Measurements from ENCODE around the gene MZT1.
"Not testable (repeated sequence)": the region's sequence is repeated elsewhere in the genome, so short reads cannot be mapped to it uniquely, and the experiment has no call there.

The MZT1 gene

DNA sequence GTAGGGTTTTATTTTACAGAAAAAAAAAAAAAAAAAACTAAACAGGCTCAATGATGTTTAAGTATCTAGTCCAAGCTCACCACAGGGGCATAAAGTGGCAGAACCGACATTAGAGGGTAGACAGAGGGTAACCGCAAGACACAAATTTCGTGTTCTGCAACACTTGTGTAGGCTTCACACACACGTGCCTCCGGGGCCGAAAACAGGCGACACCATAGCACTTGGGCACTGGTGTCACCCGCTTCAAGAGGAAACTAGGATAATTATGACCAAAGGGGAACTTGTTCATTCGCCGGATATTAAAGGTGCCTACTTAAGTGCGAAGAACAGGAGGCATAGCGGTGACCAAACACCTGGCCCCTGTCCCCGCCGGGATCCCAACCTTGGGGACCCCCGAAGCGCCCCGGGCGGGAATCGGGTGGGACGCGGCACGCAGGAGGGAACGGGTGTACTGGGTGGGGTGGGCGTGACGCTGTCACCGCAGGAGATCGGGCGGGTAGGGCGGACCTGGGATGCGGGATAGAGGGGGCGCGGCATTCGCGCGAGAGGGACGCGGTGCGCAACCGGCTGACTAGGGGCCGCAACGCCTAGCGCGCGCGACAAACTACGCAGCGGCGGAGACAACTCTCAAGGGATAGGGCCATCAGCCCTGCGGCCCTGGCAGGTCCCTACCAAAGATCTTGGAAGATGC is 558 bp downstream of the MZT1 start:
- peak overlapping the region; percentile 91; the same call in 1 of the 2 replicates for H3K9ac ChIP-seq (ENCODE audit: low read depth, low read length)
- H3K27ac ChIP-seq (ENCODE audit: low read length) = peak overlapping the region; percentile 40
- peak overlapping the region; percentile 89 for H3K4me3 ChIP-seq (ENCODE audit: low read length)
- H3K9me3 ChIP-seq (ENCODE audit: insufficient read depth, low read depth, low read length) = no peaks in the 10 kb centered on the region
- no peaks in the 10 kb centered on the region; the same call in 1 of the 2 replicates for H3K4me1 ChIP-seq (ENCODE audit: insufficient read depth, low read length)
- peaks cover 41% of the 10 kb centered on the region for H3K36me3 ChIP-seq (ENCODE audit: insufficient read depth, low read depth, low read length)
- no peaks in the 10 kb centered on the region for H3K27me3 ChIP-seq (ENCODE audit: insufficient read depth, low read length)

DNA sequence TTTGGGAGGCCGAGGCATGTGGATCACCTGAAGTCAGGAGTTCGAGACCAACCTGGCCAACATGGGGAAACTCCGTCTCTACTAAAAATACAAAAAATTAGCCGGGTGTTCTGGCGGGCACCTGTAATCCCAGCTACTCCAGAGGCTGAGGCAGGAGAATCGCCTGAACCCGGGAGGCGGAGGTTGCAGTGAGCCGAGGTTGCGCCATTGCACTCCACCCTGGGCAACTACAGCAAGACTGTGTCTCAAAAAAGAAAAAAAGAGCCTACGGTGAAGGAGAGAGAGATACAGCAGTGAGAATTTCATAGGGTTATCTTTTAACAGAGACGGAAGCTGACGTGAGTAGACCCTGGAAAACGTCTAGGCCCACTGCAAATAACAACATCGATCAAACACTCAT is 1.2 kb downstream of the MZT1 start:
- Histone ChIP-seq H3K4me3 (ENCODE audit: low read length) (peak overlapping the region; percentile 89), H3K36me3 (ENCODE audit: insufficient read depth, low read depth, low read length) (peaks cover 36% of the 10 kb centered on the region)
- H3K9me3 ChIP-seq (ENCODE audit: insufficient read depth, low read depth, low read length); H3K27ac ChIP-seq (ENCODE audit: low read length); H3K9ac ChIP-seq (ENCODE audit: low read depth, low read length); H3K4me1 ChIP-seq (ENCODE audit: insufficient read depth, low read length); H3K27me3 ChIP-seq (ENCODE audit: insufficient read depth, low read length): not testable (repeated sequence)

DNA sequence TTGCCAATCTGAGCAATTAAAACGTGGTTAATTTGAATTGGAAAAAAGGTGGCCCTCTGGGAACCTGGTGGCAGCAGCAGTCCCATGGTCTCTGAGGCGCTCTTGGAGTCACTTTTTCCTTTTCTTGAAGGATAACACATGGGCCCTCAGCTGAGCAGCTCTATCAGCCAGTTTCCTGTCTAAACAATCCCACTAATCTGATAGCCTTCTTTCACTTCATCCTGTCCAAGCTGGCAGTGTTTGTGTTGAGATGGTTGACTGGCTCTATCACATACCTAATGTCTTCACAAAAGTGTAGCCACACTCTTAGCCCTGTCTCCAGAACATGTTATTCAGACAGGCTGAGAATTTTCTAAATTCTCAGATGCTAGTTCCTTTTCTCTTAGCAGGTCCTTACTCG is 10.7 kb downstream of the MZT1 start:
- H3K36me3 ChIP-seq (ENCODE audit: insufficient read depth, low read depth, low read length) = peaks cover 72% of the 10 kb centered on the region
- no peaks in the 10 kb centered on the region for H3K4me1 ChIP-seq (ENCODE audit: insufficient read depth, low read length)
- H3K27ac ChIP-seq (ENCODE audit: low read length) = no peak overlapping the region
- H3K9ac ChIP-seq (ENCODE audit: low read depth, low read length) = no peak overlapping the region
- no peaks in the 10 kb centered on the region for H3K27me3 ChIP-seq (ENCODE audit: insufficient read depth, low read length)
- peaks cover 3% of the 10 kb centered on the region for H3K9me3 ChIP-seq (ENCODE audit: insufficient read depth, low read depth, low read length)
- no peak overlapping the region for H3K4me3 ChIP-seq (ENCODE audit: low read length)

DNA sequence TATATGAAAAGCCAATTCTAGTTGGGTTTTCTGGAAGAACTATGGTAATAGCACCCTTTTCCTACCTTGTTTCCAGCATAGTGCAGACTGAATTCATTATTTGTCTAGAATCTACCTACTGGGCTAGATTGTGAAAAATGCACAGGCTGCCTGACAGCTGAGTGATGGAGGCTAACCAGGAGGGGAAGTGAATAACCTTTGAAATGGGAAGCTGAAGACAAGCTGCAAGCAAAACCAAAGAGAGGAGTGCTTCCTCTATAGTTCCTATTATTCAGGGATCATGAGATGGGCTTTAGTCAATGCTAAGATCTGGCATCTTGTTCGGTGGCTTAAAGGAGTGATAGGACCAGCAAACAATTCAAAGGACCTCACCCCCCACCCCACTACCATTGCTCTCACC is 26.9 kb downstream of the MZT1 start:
- Histone ChIP-seq H3K27me3 (ENCODE audit: insufficient read depth, low read length) (no peaks in the 10 kb centered on the region), H3K9ac (ENCODE audit: low read depth, low read length) (no peak overlapping the region), H3K27ac (ENCODE audit: low read length) (no peak overlapping the region), H3K36me3 (ENCODE audit: insufficient read depth, low read depth, low read length) (no peaks in the 10 kb centered on the region), H3K4me3 (ENCODE audit: low read length) (no peak overlapping the region), H3K4me1 (ENCODE audit: insufficient read depth, low read length) (no peaks in the 10 kb centered on the region), H3K9me3 (ENCODE audit: insufficient read depth, low read depth, low read length) (no peaks in the 10 kb centered on the region)

GRCh38 chr13:72698164-72698563 is 29.3 kb downstream of the MZT1 start:
- no peaks in the 10 kb centered on the region for H3K27me3 ChIP-seq (ENCODE audit: insufficient read depth, low read length)
- no peak overlapping the region for H3K27ac ChIP-seq (ENCODE audit: low read length)
- no peak overlapping the region for H3K4me3 ChIP-seq (ENCODE audit: low read length)
- H3K36me3 ChIP-seq (ENCODE audit: insufficient read depth, low read depth, low read length) = no peaks in the 10 kb centered on the region
- peaks cover 12% of the 10 kb centered on the region for H3K9me3 ChIP-seq (ENCODE audit: insufficient read depth, low read depth, low read length)
- H3K9ac ChIP-seq (ENCODE audit: low read depth, low read length) = no peak overlapping the region
- no peaks in the 10 kb centered on the region for H3K4me1 ChIP-seq (ENCODE audit: insufficient read depth, low read length)

DNA sequence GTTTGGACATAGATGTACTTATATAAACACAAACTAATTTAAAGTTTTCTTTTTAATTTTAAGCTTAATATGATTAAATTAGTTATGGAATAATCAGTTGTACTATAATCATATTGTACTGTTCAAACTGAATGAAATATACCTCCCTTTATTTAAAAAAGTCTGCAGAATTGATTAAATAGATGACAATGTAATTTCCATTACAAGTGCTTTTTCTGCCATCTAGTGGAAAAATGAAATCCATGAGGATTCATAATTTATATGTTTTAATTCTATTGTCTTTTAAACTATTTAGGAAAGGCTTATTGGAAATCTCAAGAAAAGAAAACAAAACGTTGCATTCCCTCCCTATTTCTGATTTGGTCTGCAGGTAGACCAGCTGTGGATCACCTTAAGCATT is 30.9 kb downstream of the MZT1 start:
- Histone ChIP-seq H3K4me1 (ENCODE audit: insufficient read depth, low read length) (no peaks in the 10 kb centered on the region), H3K4me3 (ENCODE audit: low read length) (no peak overlapping the region)

DNA sequence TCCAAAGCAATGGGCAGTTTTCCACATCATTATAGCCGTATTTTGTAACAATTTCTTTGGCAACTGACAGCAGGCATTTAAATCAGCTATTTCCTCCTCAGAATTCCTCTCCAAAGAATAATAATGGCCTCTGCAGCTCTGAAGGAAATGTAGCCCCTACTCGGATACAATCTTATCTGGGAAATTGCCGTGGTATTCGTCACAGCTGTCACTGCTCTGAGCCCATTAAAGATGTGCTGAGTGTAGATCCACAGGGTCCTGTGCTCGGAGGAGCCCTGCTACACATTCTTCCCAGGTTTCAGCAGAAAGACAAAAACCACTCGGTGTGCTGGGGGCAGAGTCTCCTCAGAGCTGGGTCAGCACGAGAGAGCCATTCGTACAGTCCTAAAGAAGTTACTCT is 33.1 kb downstream of the MZT1 start:
- Histone ChIP-seq H3K36me3 (ENCODE audit: insufficient read depth, low read depth, low read length) (no peaks in the 10 kb centered on the region; the same call in 1 of the 2 replicates), H3K4me1 (ENCODE audit: insufficient read depth, low read length) (no peaks in the 10 kb centered on the region), H3K27me3 (ENCODE audit: insufficient read depth, low read length) (no peaks in the 10 kb centered on the region), H3K9me3 (ENCODE audit: insufficient read depth, low read depth, low read length) (peaks cover 24% of the 10 kb centered on the region), H3K9ac (ENCODE audit: low read depth, low read length) (no peak overlapping the region), H3K4me3 (ENCODE audit: low read length) (no peak overlapping the region), H3K27ac (ENCODE audit: low read length) (no peak overlapping the region)

More for the DNA sequence above, 30.9 kb downstream of the MZT1 start:
- no peaks in the 10 kb centered on the region for H3K27me3 ChIP-seq (ENCODE audit: insufficient read depth, low read length)
- H3K9me3 ChIP-seq (ENCODE audit: insufficient read depth, low read depth, low read length) = peaks cover 24% of the 10 kb centered on the region
- no peak overlapping the region for H3K27ac ChIP-seq (ENCODE audit: low read length)
- H3K36me3 ChIP-seq (ENCODE audit: insufficient read depth, low read depth, low read length) = no peaks in the 10 kb centered on the region; the same call in 1 of the 2 replicates
- no peak overlapping the region for H3K9ac ChIP-seq (ENCODE audit: low read depth, low read length)

DNA sequence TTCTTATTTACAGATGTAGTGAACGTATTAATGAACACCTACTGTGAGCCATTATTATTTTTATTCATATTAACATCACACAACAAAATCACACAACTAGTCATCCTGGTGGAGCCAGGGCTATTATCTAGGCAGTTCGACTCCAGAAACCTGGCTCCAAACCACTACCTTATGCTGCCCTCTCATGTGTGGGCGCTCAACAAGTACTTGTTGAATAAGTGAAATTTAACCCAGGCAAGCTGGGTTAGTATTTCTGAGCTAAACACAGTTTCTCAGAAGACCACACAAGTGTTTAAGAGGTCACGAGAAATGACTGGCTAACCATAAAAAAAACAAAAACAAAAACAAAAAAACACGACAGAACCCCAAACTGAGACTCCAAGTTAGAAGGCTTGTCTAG is 33.6 kb downstream of the MZT1 start:
- H3K36me3 ChIP-seq (ENCODE audit: insufficient read depth, low read depth, low read length) = no peaks in the 10 kb centered on the region; the same call in 1 of the 2 replicates
- no peaks in the 10 kb centered on the region for H3K27me3 ChIP-seq (ENCODE audit: insufficient read depth, low read length)
- H3K27ac ChIP-seq (ENCODE audit: low read length) = no peak overlapping the region
- no peak overlapping the region for H3K4me3 ChIP-seq (ENCODE audit: low read length)
- peaks cover 24% of the 10 kb centered on the region for H3K9me3 ChIP-seq (ENCODE audit: insufficient read depth, low read depth, low read length)
- H3K4me1 ChIP-seq (ENCODE audit: insufficient read depth, low read length) = no peaks in the 10 kb centered on the region
- no peak overlapping the region for H3K9ac ChIP-seq (ENCODE audit: low read depth, low read length)

GRCh38 chr13:72692884-72693514 is 34.4 kb downstream of the MZT1 start:
- Histone ChIP-seq H3K4me1 (ENCODE audit: insufficient read depth, low read length) (no peaks in the 10 kb centered on the region), H3K27me3 (ENCODE audit: insufficient read depth, low read length) (no peaks in the 10 kb centered on the region), H3K9me3 (ENCODE audit: insufficient read depth, low read depth, low read length) (peaks cover 24% of the 10 kb centered on the region), H3K36me3 (ENCODE audit: insufficient read depth, low read depth, low read length) (no peaks in the 10 kb centered on the region; the same call in 1 of the 2 replicates), H3K4me3 (ENCODE audit: low read length) (no peak overlapping the region), H3K9ac (ENCODE audit: low read depth, low read length) (no peak overlapping the region), H3K27ac (ENCODE audit: low read length) (no peak overlapping the region)

GRCh38 chr13:72689181-72689696 is 38.2 kb downstream of the MZT1 start:
- H3K9ac ChIP-seq (ENCODE audit: low read depth, low read length) = no peak overlapping the region
- peaks cover 22% of the 10 kb centered on the region for H3K9me3 ChIP-seq (ENCODE audit: insufficient read depth, low read depth, low read length)
- no peaks in the 10 kb centered on the region for H3K4me1 ChIP-seq (ENCODE audit: insufficient read depth, low read length)
- H3K27me3 ChIP-seq (ENCODE audit: insufficient read depth, low read length) = no peaks in the 10 kb centered on the region
- no peaks in the 10 kb centered on the region; the same call in 1 of the 2 replicates for H3K36me3 ChIP-seq (ENCODE audit: insufficient read depth, low read depth, low read length)
- no peak overlapping the region for H3K27ac ChIP-seq (ENCODE audit: low read length)
- no peak overlapping the region for H3K4me3 ChIP-seq (ENCODE audit: low read length)

GRCh38 chr13:72686766-72687165 is 40.7 kb downstream of the MZT1 start:
- no peak overlapping the region for H3K27ac ChIP-seq (ENCODE audit: low read length)
- H3K4me3 ChIP-seq (ENCODE audit: low read length) = no peak overlapping the region
- no peaks in the 10 kb centered on the region for H3K27me3 ChIP-seq (ENCODE audit: insufficient read depth, low read length)
- H3K9me3 ChIP-seq (ENCODE audit: insufficient read depth, low read depth, low read length) = no peaks in the 10 kb centered on the region; the same call in 1 of the 2 replicates
- no peaks in the 10 kb centered on the region for H3K36me3 ChIP-seq (ENCODE audit: insufficient read depth, low read depth, low read length)
- H3K9ac ChIP-seq (ENCODE audit: low read depth, low read length) = no peak overlapping the region
- H3K4me1 ChIP-seq (ENCODE audit: insufficient read depth, low read length) = no peaks in the 10 kb centered on the region

DNA sequence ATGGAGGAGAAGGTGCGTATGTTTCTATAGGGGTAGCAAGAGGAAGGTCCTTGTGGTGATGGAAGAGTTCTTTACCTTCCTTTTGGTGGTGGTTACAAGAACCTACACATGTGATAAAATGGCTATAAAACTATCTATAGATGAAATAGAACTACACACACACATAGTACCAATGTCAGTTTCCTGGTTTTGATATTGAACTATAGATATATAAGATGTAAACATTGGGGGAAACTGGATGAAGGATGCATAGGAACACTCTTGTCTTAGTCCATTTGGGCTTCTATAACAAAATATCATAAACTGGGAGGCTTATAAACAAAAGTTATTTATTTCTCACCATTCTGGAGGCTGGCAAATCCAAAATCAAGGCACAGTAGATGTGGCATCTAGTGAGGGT is 47.1 kb downstream of the MZT1 start:
- no peak overlapping the region for H3K27ac ChIP-seq (ENCODE audit: low read length)
- no peaks in the 10 kb centered on the region for H3K4me1 ChIP-seq (ENCODE audit: insufficient read depth, low read length)
- no peaks in the 10 kb centered on the region for H3K9me3 ChIP-seq (ENCODE audit: insufficient read depth, low read depth, low read length)
- H3K4me3 ChIP-seq (ENCODE audit: low read length) = no peak overlapping the region
- H3K27me3 ChIP-seq (ENCODE audit: insufficient read depth, low read length) = no peaks in the 10 kb centered on the region
- H3K9ac ChIP-seq (ENCODE audit: low read depth, low read length) = no peak overlapping the region
- no peaks in the 10 kb centered on the region for H3K36me3 ChIP-seq (ENCODE audit: insufficient read depth, low read depth, low read length)

All from iPS-20b (cell line).